HEK293 (cell line): ENCODE results near the gene KCNK4.

Experiments
- AEBP2 ChIP-seq: fragments of 450-650 bp; formaldehyde crosslinking; IDR thresholded peaks from 2 replicates; pipeline ENCODE4 v1.5.1; 2016; ENCODE audit warnings: missing biosample characterization, missing genetic modification characterization, borderline replicate concordance
- FEZF1 ChIP-seq: fragments of 450-650 bp; formaldehyde crosslinking; IDR thresholded peaks from 2 replicates; pipeline ENCODE4 v1.5.1; 2016; ENCODE audit warnings: missing biosample characterization, missing genetic modification characterization
- GLIS1 ChIP-seq: fragments of 450-650 bp; formaldehyde crosslinking; IDR thresholded peaks from 2 replicates; pipeline ENCODE4 v1.5.1; 2016; ENCODE audit warnings: missing biosample characterization, missing genetic modification characterization
- GLIS2 ChIP-seq: fragments of 450-650 bp; formaldehyde crosslinking; IDR thresholded peaks from 2 replicates; pipeline ENCODE4 v1.5.1; 2016; ENCODE audit warnings: missing biosample characterization, missing genetic modification characterization
- HOXA7 ChIP-seq: sonication (generic); formaldehyde crosslinking; IDR thresholded peaks from 2 replicates; pipeline ENCODE4 v1.8.1; 2022; ENCODE audit warnings: missing genetic modification reagents, borderline replicate concordance
- IKZF3 ChIP-seq: fragments of 450-650 bp; IDR thresholded peaks from 2 replicates; pipeline ENCODE4 v1.5.0; 2018; ENCODE audit warnings: missing biosample characterization, mild to moderate bottlenecking, missing genetic modification characterization, moderate library complexity
- KLF9 ChIP-seq: fragments of 450-650 bp; formaldehyde crosslinking; IDR thresholded peaks from 2 replicates; pipeline ENCODE4 v1.5.1; 2016; ENCODE audit warnings: missing biosample characterization, missing genetic modification characterization, low read depth
- PATZ1 ChIP-seq: fragments of 450-650 bp; formaldehyde crosslinking; IDR thresholded peaks from 2 replicates; pipeline ENCODE4 v1.5.1; 2016; ENCODE audit warnings: missing biosample characterization, missing genetic modification characterization
- SP3 ChIP-seq: fragments of 450-650 bp; formaldehyde crosslinking; IDR thresholded peaks from 2 replicates; pipeline ENCODE4 v1.5.1; 2016; ENCODE audit warnings: missing biosample characterization, missing genetic modification characterization
- WT1 ChIP-seq: fragments of 450-650 bp; formaldehyde crosslinking; IDR thresholded peaks from 2 replicates; pipeline ENCODE4 v1.5.1; 2016; ENCODE audit warnings: missing biosample characterization, missing genetic modification characterization
- ZBTB7A ChIP-seq: fragments of 450-650 bp; formaldehyde crosslinking; IDR thresholded peaks from 2 replicates; pipeline ENCODE4 v1.5.1; 2016; ENCODE audit warnings: low read depth, missing biosample characterization, missing genetic modification characterization
- ZBTB8A ChIP-seq: fragments of 450-650 bp; formaldehyde crosslinking; IDR thresholded peaks from 2 replicates; pipeline ENCODE4 v1.5.1; 2016; ENCODE audit warnings: missing biosample characterization, missing genetic modification characterization
- ZNF10 ChIP-seq: fragments of 450-650 bp; formaldehyde crosslinking; IDR thresholded peaks from 2 replicates; pipeline ENCODE4 v1.5.1; 2017; ENCODE audit warnings: missing biosample characterization, missing genetic modification characterization
- ZNF174 ChIP-seq: fragments of 450-650 bp; formaldehyde crosslinking; IDR thresholded peaks from 2 replicates; pipeline ENCODE4 v1.5.0; 2017; ENCODE audit warnings: missing biosample characterization, mild to moderate bottlenecking, missing genetic modification characterization
- ZNF335 ChIP-seq: fragments of 450-650 bp; formaldehyde crosslinking; conservative IDR thresholded peaks from 2 replicates; pipeline ENCODE4 v1.5.1; 2016; ENCODE audit warnings: missing biosample characterization, missing genetic modification characterization
- ZNF341 ChIP-seq: fragments of 450-650 bp; formaldehyde crosslinking; IDR thresholded peaks from 2 replicates; pipeline ENCODE4; 2016; ENCODE audit warnings: low read depth, missing biosample characterization, missing genetic modification characterization
- ZNF350 ChIP-seq: fragments of 450-650 bp; formaldehyde crosslinking; IDR thresholded peaks from 2 replicates; pipeline ENCODE4 v1.5.0; 2017; ENCODE audit warnings: missing biosample characterization, mild to moderate bottlenecking, missing genetic modification characterization
- ZNF391 ChIP-seq: fragments of 450-650 bp; formaldehyde crosslinking; IDR thresholded peaks from 2 replicates; pipeline ENCODE4 v1.5.1; 2016; ENCODE audit warnings: low read depth, missing biosample characterization, missing genetic modification characterization, borderline replicate concordance
- ZNF404 ChIP-seq: fragments of 450-650 bp; formaldehyde crosslinking; IDR thresholded peaks from 2 replicates; pipeline ENCODE4 v1.5.1; 2017; ENCODE audit warnings: missing biosample characterization, missing genetic modification characterization
- ZNF423 ChIP-seq: fragments of 450-650 bp; formaldehyde crosslinking; IDR thresholded peaks from 2 replicates; pipeline ENCODE4 v1.5.1; 2016; ENCODE audit warnings: missing biosample characterization, missing genetic modification characterization
- ZNF433 ChIP-seq: fragments of 450-650 bp; formaldehyde crosslinking; IDR thresholded peaks from 2 replicates; pipeline ENCODE4 v1.5.1; 2016; ENCODE audit warnings: missing biosample characterization, missing genetic modification characterization, low read depth
- ZNF654 ChIP-seq: fragments of 450-650 bp; formaldehyde crosslinking; IDR thresholded peaks from 2 replicates; pipeline ENCODE4 v1.5.1; 2016; ENCODE audit warnings: low read depth, missing biosample characterization, missing genetic modification characterization
- ZNF76 ChIP-seq: fragments of 450-650 bp; formaldehyde crosslinking; IDR thresholded peaks from 2 replicates; pipeline ENCODE4; 2016; ENCODE audit warnings: low read depth, missing biosample characterization, missing genetic modification characterization, borderline replicate concordance
- ZNF843 ChIP-seq: fragments of 450-650 bp; formaldehyde crosslinking; IDR thresholded peaks from 2 replicates; pipeline ENCODE4 v1.5.1; 2016; ENCODE audit warnings: missing biosample characterization, missing genetic modification characterization
- ZXDB ChIP-seq: fragments of 450-650 bp; formaldehyde crosslinking; IDR thresholded peaks from 2 replicates; pipeline ENCODE4 v1.5.1; 2016; ENCODE audit warnings: missing biosample characterization, missing genetic modification characterization
- TF ChIP-seq, protein P1 (sequence below): fragments of 450-650 bp; formaldehyde crosslinking; conservative IDR thresholded peaks from 2 replicates; pipeline ENCODE4 v1.5.1; 2016; ENCODE audit warnings: low read depth, missing biosample characterization, missing genetic modification characterization
- TF ChIP-seq, protein P2 (sequence below): fragments of 450-650 bp; formaldehyde crosslinking; IDR thresholded peaks from 2 replicates; pipeline ENCODE4 v1.5.1; 2016; ENCODE audit warnings: missing biosample characterization, missing genetic modification characterization

KCNK4 gene

GRCh38 chr11:64252003-64252872 lies 38.9 kb upstream of the KCNK4 start (continued):
- TF ChIP-seq, protein P1, sequence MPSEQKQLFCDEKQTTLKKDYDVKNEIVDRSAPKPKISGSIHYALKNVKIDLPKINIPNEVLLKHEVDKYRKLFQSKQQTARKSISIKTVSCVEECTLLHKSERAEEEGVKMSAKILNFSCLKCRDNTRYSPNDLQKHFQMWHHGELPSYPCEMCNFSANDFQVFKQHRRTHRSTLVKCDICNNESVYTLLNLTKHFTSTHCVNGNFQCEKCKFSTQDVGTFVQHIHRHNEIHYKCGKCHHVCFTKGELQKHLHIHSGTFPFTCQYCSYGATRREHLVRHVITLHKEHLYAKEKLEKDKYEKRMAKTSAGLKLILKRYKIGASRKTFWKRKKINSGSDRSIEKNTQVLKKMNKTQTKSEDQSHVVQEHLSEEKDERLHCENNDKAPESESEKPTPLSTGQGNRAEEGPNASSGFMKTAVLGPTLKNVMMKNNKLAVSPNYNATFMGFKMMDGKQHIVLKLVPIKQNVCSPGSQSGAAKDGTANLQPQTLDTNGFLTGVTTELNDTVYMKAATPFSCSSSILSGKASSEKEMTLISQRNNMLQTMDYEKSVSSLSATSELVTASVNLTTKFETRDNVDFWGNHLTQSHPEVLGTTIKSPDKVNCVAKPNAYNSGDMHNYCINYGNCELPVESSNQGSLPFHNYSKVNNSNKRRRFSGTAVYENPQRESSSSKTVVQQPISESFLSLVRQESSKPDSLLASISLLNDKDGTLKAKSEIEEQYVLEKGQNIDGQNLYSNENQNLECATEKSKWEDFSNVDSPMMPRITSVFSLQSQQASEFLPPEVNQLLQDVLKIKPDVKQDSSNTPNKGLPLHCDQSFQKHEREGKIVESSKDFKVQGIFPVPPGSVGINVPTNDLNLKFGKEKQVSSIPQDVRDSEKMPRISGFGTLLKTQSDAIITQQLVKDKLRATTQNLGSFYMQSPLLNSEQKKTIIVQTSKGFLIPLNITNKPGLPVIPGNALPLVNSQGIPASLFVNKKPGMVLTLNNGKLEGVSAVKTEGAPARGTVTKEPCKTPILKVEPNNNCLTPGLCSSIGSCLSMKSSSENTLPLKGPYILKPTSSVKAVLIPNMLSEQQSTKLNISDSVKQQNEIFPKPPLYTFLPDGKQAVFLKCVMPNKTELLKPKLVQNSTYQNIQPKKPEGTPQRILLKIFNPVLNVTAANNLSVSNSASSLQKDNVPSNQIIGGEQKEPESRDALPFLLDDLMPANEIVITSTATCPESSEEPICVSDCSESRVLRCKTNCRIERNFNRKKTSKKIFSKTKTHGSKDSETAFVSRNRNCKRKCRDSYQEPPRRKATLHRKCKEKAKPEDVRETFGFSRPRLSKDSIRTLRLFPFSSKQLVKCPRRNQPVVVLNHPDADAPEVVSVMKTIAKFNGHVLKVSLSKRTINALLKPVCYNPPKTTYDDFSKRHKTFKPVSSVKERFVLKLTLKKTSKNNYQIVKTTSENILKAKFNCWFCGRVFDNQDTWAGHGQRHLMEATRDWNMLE (tag by site-specific recombination) = no peak
- no peak for TF ChIP-seq AEBP2
- TF ChIP-seq ZXDB (tag by site-specific recombination) = no peak
- TF ChIP-seq ZNF174 (tag by site-specific recombination) = no peak
- TF ChIP-seq FEZF1 (tag by site-specific recombination) = no peak
- TF ChIP-seq HOXA7 = no peak
- peak; percentile 67 for TF ChIP-seq PATZ1 (tag by site-specific recombination)
- TF ChIP-seq SP3 (tag by site-specific recombination) = peak; percentile 54
- TF ChIP-seq ZNF10 (tag by site-specific recombination) = no peak
- TF ChIP-seq ZNF423 = peak; percentile 84
- no peak for TF ChIP-seq ZNF404 (tag by site-specific recombination)
- TF ChIP-seq ZBTB8A (tag by site-specific recombination) = no peak
- peak; percentile 57 for TF ChIP-seq ZNF341 (tag by site-specific recombination)
- 0 out of 2 replicates have a peak, but pooled peaks have one; percentile 12 for TF ChIP-seq ZNF391 (tag by site-specific recombination)
- TF ChIP-seq, protein P2, sequence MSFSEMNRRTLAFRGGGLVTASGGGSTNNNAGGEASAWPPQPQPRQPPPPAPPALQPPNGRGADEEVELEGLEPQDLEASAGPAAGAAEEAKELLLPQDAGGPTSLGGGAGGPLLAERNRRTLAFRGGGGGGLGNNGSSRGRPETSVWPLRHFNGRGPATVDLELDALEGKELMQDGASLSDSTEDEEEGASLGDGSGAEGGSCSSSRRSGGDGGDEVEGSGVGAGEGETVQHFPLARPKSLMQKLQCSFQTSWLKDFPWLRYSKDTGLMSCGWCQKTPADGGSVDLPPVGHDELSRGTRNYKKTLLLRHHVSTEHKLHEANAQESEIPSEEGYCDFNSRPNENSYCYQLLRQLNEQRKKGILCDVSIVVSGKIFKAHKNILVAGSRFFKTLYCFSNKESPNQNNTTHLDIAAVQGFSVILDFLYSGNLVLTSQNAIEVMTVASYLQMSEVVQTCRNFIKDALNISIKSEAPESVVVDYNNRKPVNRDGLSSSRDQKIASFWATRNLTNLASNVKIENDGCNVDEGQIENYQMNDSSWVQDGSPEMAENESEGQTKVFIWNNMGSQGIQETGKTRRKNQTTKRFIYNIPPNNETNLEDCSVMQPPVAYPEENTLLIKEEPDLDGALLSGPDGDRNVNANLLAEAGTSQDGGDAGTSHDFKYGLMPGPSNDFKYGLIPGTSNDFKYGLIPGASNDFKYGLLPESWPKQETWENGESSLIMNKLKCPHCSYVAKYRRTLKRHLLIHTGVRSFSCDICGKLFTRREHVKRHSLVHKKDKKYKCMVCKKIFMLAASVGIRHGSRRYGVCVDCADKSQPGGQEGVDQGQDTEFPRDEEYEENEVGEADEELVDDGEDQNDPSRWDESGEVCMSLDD (tag by site-specific recombination) = peak; percentile 95
- peak; percentile 17; the same call in 1 of the 2 replicates for TF ChIP-seq GLIS1
- TF ChIP-seq KLF9 (tag by site-specific recombination) = peak; percentile 77
- TF ChIP-seq WT1 (tag by site-specific recombination) = no peak
- TF ChIP-seq ZNF654 (tag by site-specific recombination) = no peak
- peak; percentile 48; the same call in 1 of the 2 replicates for TF ChIP-seq ZNF76
- peak; percentile 79; the same call in 1 of the 2 replicates for TF ChIP-seq IKZF3
- TF ChIP-seq ZBTB7A (tag by site-specific recombination) = peak; percentile 17; the same call in 1 of the 2 replicates
- TF ChIP-seq GLIS2 = peak; percentile 93
- no peak for TF ChIP-seq ZNF350 (tag by site-specific recombination)
- no peak for TF ChIP-seq ZNF843 (tag by site-specific recombination)
- TF ChIP-seq ZNF335 (tag by site-specific recombination) = peak; percentile 56; the same call in 1 of the 2 replicates
- TF ChIP-seq ZNF433 (tag by site-specific recombination) = no peak
